Measurements from ENCODE around the gene DENND4A.

Gene DENND4A

DNA sequence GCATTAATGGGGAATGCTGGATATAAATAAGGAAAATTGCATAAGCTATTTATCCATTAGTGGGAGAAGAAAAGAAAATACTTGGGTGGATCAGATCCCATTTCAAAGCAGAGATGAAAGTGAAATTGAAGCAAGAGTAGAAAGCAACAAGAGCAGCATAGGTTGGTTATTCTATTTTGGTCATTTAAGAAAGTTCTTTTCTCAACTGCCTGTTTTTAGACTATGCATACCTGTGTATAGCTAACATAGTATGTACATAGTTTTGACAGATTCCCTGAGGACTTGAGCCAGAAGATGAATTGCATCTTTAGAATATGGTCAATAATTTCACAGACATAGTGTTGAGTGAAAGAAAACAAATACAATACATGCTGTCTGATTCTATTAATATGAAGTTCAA lies 29.0 kb upstream of the DENND4A start:
- ChIA-PET CTCF (interaction anchor here (0.6 to 1.0 kb wide), 4 partner anchors 16 to 100 kb away, joined by 3 read pairs; no protein-coding TSS in a partner anchor), POLR2A (no interaction called here)
- H3K9me3 ChIP-seq (ENCODE audit: control insufficient read depth, insufficient read depth, low read depth, low read length), result no peaks in the 10 kb centered on the region
- H3K4me1 ChIP-seq (ENCODE audit: control insufficient read depth, insufficient read depth, low read length), result peaks cover 3% of the 10 kb centered on the region; the same call in 1 of the 2 replicates
- H3K4me3 ChIP-seq (ENCODE audit: low read depth, low read length), result no peak overlapping the region
- TF ChIP-seq, protein P1, sequence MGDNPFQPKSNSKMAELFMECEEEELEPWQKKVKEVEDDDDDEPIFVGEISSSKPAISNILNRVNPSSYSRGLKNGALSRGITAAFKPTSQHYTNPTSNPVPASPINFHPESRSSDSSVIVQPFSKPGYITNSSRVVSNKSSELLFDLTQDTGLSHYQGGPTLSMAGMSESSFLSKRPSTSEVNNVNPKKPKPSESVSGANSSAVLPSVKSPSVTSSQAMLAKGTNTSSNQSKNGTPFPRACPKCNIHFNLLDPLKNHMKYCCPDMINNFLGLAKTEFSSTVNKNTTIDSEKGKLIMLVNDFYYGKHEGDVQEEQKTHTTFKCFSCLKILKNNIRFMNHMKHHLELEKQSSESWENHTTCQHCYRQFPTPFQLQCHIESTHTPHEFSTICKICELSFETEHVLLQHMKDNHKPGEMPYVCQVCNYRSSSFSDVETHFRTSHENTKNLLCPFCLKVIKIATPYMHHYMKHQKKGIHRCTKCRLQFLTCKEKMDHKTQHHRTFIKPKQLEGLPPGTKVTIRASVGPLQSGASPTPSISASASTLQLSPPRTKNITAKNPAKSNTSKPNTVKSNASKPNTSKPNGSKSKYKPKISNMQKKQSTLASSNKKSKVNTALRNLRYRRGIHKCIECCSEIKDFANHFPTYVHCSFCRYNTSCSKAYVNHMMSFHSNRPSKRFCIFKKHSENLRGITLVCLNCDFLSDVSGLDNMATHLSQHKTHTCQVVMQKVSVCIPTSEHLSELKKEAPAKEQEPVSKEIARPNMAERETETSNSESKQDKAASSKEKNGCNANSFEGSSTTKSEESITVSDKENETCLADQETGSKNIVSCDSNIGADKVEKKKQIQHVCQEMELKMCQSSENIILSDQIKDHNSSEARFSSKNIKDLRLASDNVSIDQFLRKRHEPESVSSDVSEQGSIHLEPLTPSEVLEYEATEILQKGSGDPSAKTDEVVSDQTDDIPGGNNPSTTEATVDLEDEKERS (tag by site-specific recombination; IDR thresholded peaks at IDR 0.05), result no peak
- peak; percentile 83 for TF ChIP-seq PRDM1 (tag by site-specific recombination; IDR thresholded peaks at IDR 0.05)
- no peak overlapping the region for H3K27ac ChIP-seq (ENCODE audit: extremely low read depth, low read depth, low read length)
- H3K36me3 ChIP-seq (ENCODE audit: control insufficient read depth in 2 of 2, insufficient read depth in 1 of 2, low read length in 2 of 2), result no peaks in the 10 kb centered on the region

DNA sequence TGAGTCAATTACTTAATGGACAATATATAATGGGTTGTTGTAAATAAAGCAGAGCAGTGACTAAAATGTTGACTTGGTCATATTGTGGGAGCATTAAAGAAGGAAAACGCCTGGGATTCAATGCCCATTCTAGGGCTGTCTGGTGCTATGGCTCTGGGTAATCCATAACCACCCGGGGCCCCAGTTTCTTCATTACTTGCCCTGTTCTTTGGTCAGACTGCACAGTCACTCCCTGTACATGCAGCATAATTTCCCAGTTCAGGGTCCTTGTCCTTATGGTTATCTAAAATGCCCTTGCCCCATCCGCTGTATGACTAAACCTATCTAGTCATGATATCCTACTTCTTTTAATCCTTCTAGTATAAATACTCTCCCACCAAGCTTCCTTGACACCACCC lies 27.5 kb upstream of the DENND4A start:
- Histone ChIP-seq H3K36me3 (ENCODE audit: control insufficient read depth in 2 of 2, insufficient read depth in 1 of 2, low read length in 2 of 2) (no peaks in the 10 kb centered on the region), H3K4me1 (ENCODE audit: control insufficient read depth, insufficient read depth, low read length) (peaks cover 3% of the 10 kb centered on the region; the same call in 1 of the 2 replicates), H3K27ac (ENCODE audit: extremely low read depth, low read depth, low read length) (no peak overlapping the region), H3K4me3 (ENCODE audit: low read depth, low read length) (no peak overlapping the region), H3K9me3 (ENCODE audit: control insufficient read depth, insufficient read depth, low read depth, low read length) (no peaks in the 10 kb centered on the region)
- ChIA-PET POLR2A (interaction anchor here (0.5 to 1.1 kb wide), 3 partner anchors 36 to 589 kb away, joined by 3 to 8 read pairs (median 4); partner anchors contain the start of gene RAB11A), CTCF (interaction anchor here (0.6 to 1.5 kb wide), 4 partner anchors 9 to 182 kb away, joined by 3 to 5 read pairs (median 4); no protein-coding TSS in a partner anchor)
- TF ChIP-seq, protein P2, sequence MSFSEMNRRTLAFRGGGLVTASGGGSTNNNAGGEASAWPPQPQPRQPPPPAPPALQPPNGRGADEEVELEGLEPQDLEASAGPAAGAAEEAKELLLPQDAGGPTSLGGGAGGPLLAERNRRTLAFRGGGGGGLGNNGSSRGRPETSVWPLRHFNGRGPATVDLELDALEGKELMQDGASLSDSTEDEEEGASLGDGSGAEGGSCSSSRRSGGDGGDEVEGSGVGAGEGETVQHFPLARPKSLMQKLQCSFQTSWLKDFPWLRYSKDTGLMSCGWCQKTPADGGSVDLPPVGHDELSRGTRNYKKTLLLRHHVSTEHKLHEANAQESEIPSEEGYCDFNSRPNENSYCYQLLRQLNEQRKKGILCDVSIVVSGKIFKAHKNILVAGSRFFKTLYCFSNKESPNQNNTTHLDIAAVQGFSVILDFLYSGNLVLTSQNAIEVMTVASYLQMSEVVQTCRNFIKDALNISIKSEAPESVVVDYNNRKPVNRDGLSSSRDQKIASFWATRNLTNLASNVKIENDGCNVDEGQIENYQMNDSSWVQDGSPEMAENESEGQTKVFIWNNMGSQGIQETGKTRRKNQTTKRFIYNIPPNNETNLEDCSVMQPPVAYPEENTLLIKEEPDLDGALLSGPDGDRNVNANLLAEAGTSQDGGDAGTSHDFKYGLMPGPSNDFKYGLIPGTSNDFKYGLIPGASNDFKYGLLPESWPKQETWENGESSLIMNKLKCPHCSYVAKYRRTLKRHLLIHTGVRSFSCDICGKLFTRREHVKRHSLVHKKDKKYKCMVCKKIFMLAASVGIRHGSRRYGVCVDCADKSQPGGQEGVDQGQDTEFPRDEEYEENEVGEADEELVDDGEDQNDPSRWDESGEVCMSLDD (tag by site-specific recombination; IDR thresholded peaks at IDR 0.05), result no peak
- TF ChIP-seq ZNF600 (tag by site-specific recombination; IDR thresholded peaks at IDR 0.05) (0 out of 2 replicates have a peak, but pooled peaks have one; percentile 10), KLF8 (tag by site-specific recombination; IDR thresholded peaks at IDR 0.05) (no peak), KLF7 (tag by site-specific recombination; IDR thresholded peaks at IDR 0.05; ENCODE audit: borderline replicate concordance) (no peak), ZBTB20 (tag by site-specific recombination; IDR thresholded peaks at IDR 0.05) (peak; percentile 66; the same call in 1 of the 2 replicates)
- TF ChIP-seq, protein P3, sequence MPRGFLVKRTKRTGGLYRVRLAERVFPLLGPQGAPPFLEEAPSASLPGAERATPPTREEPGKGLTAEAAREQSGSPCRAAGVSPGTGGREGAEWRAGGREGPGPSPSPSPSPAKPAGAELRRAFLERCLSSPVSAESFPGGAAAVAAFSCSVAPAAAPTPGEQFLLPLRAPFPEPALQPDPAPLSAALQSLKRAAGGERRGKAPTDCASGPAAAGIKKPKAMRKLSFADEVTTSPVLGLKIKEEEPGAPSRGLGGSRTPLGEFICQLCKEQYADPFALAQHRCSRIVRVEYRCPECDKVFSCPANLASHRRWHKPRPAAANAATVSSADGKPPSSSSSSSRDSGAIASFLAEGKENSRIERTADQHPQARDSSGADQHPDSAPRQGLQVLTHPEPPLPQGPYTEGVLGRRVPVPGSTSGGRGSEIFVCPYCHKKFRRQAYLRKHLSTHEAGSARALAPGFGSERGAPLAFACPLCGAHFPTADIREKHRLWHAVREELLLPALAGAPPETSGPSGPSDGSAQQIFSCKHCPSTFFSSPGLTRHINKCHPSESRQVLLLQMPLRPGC (tag by site-specific recombination; IDR thresholded peaks at IDR 0.05), result no peak

DNA sequence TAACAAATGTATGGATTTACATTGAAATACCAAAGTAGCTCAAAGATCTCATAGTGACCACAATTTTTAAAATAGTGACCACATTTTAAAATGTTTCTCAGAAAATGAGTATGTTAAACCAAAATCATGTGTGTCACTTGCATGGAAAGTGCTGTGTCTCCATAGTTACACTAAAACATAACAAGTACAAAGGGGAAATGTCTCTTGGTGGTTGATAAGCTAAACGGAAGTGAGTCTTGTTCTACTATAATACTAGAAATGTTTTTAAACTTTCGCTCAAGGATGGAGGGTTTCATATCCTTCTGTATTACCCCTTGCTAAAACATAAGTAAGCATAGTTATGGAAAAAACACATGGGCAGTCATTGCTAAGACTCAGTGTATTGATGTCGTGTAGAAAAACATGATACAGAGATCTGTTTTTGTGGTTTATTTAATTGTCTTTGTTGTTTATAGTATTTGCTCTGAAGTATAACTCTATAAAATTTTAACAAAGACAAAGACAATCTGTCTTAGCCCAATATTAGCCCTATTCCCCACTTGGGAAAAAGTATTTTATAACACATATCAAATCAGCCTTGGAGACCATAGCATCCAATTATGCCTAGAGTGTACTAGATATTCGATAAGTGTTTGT lies 27.0 kb upstream of the DENND4A start:
- Histone ChIP-seq H3K36me3 (ENCODE audit: control insufficient read depth in 2 of 2, insufficient read depth in 1 of 2, low read length in 2 of 2) (no peaks in the 10 kb centered on the region), H3K27ac (ENCODE audit: extremely low read depth, low read depth, low read length) (no peak overlapping the region), H3K9me3 (ENCODE audit: control insufficient read depth, insufficient read depth, low read depth, low read length) (no peaks in the 10 kb centered on the region), H3K4me1 (ENCODE audit: control insufficient read depth, insufficient read depth, low read length) (peaks cover 3% of the 10 kb centered on the region; the same call in 1 of the 2 replicates), H3K4me3 (ENCODE audit: low read depth, low read length) (no peak overlapping the region)
- ChIA-PET POLR2A (interaction anchor here (0.5 to 1.1 kb wide), 3 partner anchors 37 to 589 kb away, joined by 3 to 8 read pairs (median 4); partner anchors contain the start of gene RAB11A), CTCF (interaction anchor here (0.6 to 1.5 kb wide), 6 partner anchors 10 to 828 kb away, joined by 3 to 5 read pairs (median 3); no protein-coding TSS in a partner anchor)
- no peak for TF ChIP-seq ZNF654 (tag by site-specific recombination; IDR thresholded peaks at IDR 0.05; ENCODE audit: low read depth)
- TF ChIP-seq, protein P4, sequence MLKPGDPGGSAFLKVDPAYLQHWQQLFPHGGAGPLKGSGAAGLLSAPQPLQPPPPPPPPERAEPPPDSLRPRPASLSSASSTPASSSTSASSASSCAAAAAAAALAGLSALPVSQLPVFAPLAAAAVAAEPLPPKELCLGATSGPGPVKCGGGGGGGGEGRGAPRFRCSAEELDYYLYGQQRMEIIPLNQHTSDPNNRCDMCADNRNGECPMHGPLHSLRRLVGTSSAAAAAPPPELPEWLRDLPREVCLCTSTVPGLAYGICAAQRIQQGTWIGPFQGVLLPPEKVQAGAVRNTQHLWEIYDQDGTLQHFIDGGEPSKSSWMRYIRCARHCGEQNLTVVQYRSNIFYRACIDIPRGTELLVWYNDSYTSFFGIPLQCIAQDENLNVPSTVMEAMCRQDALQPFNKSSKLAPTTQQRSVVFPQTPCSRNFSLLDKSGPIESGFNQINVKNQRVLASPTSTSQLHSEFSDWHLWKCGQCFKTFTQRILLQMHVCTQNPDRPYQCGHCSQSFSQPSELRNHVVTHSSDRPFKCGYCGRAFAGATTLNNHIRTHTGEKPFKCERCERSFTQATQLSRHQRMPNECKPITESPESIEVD (tag by site-specific recombination; IDR thresholded peaks at IDR 0.05), result peak; percentile 50; the same call in 1 of the 2 replicates
- TF ChIP-seq ZNF560 (tag by site-specific recombination; IDR thresholded peaks at IDR 0.05; ENCODE audit: borderline replicate concordance), result no peak
- TF ChIP-seq ZNF426 (tag by site-specific recombination; IDR thresholded peaks at IDR 0.05), result no peak
- TF ChIP-seq, protein P5, sequence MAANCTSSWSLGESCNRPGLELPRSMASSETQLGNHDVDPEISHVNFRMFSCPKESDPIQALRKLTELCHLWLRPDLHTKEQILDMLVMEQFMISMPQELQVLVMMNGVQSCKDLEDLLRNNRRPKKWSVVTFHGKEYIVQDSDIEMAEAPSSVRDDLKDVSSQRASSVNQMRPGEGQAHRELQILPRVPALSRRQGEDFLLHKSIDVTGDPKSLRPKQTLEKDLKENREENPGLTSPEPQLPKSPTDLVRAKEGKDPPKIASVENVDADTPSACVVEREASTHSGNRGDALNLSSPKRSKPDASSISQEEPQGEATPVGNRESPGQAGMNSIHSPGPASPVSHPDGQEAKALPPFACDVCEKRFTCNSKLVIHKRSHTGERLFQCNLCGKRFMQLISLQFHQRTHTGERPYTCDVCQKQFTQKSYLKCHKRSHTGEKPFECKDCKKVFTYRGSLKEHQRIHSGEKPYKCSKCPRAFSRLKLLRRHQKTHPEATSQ (tag by site-specific recombination; IDR thresholded peaks at IDR 0.05), result no peak

Data from HEK293 (cell line).